CMK (cell line): ENCODE results near the gene ZNF394.

ENCODE experiments used
- DNase-seq: peaks from one replicate; pipeline ENCODE4 v3.0.0-alpha.2; 2010; ENCODE audit warnings: low read depth

Gene ZNF394

DNA sequence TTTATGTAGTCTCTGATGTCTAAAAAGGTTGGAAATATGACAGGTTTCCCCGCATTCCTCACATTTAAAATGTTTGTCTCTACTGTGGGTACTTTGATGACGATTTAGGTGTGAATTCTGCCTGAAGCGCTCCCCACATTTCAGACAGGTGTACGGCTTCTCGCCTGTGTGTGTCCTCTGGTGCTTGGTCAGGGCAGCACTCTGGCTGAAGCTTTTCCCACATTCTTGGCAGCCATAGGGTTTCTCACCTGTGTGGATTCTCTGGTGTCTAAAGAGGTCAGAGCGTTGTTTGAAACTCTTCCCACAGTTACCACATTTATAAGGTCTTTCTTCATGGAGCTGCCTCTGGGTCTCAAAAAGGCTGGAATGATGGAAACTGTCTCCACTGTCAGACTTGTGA is 6.3 kb downstream of the ZNF394 start:
- DNase-seq, result no peak

DNA sequence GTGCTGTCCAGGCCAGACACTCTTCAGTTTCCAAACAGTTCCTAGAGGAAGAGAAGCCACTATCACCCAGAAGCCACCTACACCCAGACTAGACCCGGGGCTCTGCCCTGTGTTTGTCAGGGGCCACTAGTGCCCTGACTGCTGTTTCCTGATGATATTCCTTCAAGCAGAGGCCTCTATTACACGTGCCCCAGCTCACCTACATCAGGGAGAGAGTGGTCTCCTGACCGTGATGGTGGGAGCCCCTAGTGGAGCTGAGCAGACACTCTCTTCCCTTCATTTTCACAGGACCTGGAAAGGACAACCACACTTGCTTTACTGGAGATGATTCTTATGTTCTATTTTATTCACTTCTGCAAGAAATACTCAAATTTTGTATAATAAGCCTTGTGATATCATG is 9.2 kb downstream of the ZNF394 start:
- no peak for DNase-seq

DNA sequence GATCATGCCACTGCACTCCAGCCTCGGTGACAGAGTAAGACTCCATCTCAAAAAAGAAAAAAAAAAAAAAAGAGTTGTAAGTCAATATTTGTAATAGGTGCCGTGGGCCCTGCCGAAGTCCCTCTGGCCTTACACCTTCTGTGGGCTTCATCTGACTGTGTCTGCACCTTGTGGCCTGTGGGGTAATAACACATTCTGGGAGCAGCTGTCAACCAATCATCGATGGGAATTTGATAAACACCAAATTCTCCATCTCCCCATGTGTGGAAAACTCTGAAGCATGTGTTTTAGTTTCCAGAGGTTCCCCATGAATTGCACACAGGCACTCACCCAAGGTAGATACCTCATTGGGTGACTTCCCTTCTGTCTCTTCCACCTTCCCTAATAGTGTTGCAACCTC is 10.8 kb downstream of the ZNF394 start:
- DNase-seq, result no peak

DNA sequence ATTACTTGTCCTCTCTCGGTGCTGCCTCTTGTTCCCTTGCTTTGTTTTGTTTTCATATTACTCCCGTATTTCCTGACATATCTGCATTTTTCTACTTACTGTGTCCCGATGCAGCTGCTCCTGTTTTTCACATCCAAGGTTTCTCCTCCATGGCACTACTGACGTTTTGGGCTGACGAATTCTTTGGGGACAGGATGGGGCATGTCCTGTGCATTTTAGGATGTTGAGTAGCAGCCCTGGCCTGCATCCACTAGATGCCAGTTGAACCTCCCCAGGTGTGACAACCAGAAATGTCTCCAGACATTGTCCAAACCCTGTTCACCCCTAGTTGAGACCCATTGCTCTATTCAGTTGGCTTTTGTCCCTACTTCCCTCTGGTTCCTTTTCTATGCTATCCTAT is 15.0 kb downstream of the ZNF394 start:
- DNase-seq, result no peak

DNA sequence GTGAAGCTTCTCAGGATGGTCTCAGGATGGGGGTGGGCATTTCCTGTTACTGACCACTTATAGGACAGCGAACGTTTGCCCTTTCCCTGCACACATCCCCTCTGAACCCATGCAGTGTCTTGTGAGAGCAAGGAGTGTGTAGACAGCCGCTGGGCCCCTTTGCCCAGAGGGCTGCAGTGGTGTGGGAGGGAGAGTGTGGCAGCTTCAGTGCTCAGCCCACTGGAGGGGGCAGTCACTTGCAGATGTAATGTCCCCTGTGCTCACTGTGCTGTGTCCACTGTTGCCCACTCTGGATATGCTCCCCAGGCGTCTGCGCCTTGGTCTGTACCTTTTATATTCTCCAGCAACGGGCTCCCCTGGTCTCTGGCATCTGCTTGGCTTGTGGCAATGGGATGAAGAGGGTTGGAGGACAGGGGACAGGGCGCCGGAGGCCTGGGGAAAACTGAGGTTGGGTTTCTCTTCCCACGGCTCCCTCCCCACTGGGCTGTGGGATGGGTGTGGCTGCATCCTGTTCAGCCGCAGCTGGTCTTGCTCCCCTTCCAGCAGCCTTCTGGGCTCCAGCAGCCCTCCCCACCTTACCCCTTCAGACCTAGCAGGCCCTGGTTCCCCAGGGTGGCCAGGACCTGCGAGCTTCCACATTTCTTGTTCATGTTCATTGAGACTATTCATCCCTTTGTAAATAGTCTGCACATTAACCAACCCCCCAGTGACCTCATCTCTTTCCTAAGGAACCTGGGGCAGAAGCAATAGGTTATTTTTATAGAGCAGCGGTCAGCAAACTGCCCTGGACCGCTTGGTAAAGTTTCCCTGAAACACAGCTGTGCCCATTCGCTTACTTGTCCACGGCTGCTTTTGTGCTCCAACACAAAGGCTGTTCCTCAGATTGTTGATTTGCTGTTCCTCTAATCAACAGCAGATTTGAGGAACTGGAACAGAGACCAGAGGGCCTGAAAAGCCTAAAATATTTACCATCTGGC is 21.3 kb downstream of the ZNF394 start:
- no peak for DNase-seq

DNA sequence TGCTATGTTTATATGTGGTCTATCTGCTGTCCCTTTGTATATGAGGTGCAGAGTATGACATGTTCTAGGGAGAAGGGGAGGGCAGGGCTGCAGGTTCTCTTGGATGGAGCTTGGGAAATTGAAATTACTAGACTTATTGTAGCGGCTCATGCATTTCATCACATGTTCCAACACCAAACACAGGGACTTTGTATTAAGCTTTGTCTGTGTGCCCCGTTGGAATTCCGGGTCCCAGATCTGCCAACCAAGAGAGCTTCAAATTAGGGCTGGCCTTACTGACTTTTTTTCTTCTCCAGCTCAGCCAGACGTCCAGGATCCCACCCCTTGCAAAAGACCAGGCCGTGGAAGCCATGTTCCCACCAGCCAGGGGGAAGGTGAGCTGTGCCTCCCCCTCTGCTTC is 24.0 kb downstream of the ZNF394 start:
- no peak for DNase-seq

DNA sequence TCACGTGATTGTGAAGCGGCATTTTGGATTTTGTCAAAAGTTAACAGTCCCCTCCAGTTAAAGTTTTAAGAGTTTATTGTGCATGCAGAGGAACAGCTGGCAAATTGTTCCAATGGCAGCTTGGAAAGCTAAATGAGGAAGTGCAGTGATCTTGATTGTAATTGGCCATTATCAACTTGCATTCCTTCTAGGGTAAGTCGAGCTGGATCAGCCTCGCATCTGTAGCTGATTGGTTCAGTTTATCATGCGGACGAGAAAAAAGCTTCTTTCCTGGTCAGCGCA is 26.8 kb downstream of the ZNF394 start:
- DNase-seq, result peak; percentile 31

DNA sequence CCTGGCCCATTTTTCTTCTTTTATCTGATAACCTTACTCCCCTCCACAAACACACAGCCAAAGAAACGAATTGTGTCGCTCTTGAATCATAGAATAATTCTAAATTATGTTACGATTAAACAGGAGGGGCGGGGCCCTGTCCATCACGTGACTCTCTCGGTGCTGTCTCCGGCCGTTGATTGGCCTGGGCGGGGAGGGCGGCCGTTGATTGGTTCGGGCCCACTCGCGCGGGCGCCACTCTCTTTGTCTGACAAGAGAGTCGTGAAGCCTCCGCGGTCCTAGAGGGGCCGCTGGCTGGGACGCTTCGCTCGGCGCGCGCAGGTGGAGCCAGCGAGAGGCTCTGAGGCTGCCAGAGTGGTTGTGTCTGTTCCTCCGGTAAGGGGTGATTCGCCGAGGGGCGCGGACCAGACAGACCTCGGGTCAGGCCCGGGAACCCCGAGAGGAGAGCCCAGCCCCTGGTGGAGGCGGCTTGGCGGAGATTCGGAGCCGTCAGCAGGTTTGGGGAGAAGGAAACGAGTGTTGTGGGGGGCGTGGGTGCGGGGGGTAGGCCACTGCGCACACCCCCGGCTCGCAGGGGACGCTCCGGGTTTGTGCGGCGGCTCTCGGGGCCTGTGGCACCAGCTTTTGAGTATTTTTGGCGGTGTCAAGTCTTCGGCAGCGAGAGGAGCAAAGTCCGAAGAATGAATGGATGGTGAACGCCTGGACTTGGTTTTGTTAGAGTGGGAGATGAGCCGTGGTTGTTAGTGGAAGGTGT is 27.3 kb downstream of the ZNF394 start, which contains the start of gene ZNF789:
Gene ZNF789 (plus strand): TSS at position 330 of the 754 bp plus-strand sequence. CDS start 3,567 bp downstream, outside the sequence.
- DNase-seq, result peak; percentile 95

DNA sequence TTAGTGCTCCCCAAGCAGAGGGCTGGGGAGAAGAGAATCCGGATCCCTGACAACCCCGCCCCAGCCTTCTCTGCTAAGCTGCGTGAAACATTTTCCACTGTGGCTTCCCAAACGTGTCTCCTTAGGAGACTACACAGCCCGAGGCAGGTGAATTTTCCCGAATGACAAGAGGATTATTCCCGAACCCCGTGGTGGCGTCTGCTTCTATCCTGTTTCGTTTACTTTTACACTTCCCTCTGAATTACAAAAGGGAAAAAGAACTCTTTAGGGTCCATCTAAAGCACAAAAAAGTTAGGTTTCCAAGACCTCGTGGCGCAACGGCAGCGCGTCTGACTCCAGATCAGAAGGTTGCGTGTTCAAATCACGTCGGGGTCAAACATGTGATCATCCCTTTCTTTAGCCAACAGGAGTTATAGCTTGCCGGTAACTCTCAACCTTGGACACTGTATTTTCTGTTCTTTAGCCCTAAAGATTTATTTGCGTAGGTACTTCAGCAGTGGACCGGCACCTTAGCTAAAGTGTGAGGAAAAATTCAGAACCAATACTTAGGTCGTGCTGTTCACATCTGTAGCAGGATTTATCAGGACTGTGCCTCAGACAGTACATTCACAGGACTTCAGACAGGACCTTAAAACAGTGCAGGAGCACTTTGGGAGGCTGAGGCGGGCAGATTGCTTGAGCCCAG is 30.6 kb downstream of the ZNF394 start:
- DNase-seq, result no peak

DNA sequence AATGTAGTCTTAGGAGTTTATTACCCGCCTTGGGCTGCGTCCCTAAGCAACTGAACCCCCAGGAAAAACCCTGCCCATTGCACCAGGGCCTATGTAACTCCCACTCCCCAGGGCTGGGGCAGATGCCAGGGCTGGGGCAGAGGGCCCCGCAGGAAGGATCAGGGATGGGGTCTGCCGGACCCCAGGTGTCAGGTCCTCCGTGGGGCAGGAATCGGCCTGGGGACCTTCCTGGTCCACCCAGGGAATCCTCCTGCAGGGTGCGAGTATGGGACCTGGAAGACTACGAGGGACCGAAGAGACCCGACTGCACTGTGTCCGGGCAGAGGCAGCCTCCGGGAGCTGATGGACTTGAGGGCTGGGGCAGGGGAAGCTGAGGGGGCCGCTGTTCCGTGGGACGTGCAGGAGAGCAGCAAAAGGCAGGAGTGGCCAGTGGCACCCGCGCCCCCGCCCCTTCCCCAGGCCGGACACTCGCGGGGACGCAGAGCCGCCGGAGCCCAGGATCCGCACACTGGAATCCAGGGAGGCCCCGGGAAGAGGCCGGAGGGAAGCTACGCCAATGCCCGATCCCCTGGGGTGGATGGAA is 31.7 kb downstream of the ZNF394 start:
- no peak for DNase-seq

DNA sequence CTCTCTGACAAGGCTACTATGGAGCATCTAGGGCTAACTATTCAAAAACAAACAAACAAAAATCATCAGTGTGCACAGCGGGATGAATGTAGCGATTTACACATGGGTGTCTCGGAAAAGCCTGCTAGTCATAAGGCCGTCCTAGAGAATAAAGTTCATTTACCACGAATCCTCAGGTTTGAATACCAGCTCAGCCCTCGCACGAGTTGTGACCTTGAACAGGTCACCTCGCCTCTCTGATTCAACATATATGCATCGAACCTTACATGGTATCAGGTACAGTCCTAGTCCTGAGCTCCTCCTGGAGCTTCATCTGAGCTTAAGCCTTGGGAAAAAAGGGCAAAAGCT is 34.7 kb downstream of the ZNF394 start:
- DNase-seq, result no peak

DNA sequence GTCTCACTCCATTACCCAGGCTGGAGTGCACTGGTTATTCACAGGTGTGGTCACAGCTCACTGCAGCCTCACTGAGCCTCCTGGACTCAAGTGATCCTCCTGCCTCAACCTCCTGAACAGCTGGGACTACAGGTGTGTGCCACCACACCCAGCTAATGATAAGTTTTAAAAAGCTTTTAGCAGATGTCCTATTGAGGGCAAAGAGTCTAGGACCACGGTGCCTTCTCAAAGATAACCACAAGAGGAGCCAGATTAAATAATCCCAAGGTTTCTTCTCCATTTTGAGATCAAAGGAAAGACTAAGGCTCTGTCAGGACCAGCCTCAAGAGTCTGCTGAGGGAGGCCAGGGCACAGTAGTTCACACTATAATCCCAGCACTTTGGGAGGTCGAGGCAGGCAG is 38.9 kb downstream of the ZNF394 start:
- DNase-seq, result no peak

DNA sequence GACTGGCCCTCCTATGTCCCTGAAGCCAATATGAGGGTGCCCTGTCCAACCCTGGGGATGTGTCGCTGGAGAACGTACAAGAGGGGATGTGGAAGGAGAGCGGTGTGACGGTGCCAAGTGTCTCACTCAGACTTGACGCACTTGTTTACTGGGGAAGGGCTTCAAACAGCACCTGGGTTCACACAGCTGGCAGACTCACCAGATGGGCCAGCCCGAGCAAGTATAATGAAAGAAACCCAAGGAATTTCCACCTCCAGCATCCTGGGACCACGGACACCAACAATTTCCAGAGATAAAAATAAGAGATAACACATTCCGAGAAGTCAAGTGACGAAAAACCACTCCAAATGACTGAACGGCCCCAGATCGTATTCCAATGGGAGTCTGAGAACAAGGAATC is 39.4 kb downstream of the ZNF394 start:
- DNase-seq, result no peak

DNA sequence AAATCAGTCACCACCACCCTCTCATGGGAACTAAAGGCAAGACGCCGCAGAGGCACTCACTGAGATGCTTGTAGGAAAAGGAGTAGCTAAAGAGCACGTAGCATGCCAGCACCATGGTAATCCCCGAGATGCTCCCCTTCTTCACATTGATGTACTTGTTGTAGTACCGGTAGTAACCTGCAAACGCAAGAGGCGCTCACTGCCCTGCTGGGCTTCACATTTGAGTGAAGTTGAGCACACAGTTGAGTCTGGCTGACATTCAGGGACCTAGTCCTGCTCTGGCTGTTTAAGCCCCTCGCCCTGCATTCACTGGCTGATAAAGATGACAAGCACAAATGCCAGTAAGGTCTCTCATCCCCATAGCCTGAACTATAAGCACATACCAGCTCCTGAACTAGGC is 41.0 kb downstream of the ZNF394 start:
- no peak for DNase-seq

DNA sequence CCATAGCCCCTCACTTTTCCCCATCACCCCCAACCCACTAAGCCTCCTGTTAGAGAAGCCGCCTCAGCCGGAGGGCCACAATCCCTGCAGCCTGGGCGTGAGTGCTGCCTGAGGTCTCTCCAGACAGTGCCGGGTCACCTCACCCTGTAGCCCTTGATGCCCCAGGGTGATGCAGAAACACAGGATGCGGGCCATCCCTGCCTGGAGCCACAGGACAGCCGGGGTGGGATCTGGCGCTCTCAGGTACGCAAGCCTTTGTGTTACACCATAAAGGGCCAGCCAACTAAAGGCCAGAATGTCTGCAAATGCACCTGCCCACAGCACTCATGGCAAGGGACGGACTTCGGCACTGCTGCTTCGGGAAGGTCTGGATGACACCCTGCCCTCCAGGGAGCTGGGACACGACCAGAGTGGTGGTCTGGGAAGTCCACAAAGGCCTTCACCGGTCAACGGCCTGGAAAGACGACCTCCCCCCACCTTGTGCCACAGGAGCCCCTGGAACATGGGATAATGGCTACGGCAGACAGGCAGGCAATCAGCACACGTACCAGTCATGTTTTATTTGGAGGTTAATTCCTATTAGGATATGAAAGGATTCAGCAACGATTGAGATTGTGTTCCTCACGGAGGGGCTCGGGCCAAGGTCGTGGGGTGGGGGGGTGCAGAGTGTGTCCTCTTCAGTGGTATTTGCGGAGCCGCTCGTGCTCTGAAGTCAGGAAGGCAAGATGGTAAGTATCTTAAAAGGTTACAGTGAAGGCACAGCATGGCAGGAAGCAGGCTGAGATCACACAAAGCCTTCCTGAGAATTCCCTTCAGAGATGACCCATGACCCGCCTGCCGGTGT is 42.2 kb downstream of the ZNF394 start:
- no peak for DNase-seq

DNA sequence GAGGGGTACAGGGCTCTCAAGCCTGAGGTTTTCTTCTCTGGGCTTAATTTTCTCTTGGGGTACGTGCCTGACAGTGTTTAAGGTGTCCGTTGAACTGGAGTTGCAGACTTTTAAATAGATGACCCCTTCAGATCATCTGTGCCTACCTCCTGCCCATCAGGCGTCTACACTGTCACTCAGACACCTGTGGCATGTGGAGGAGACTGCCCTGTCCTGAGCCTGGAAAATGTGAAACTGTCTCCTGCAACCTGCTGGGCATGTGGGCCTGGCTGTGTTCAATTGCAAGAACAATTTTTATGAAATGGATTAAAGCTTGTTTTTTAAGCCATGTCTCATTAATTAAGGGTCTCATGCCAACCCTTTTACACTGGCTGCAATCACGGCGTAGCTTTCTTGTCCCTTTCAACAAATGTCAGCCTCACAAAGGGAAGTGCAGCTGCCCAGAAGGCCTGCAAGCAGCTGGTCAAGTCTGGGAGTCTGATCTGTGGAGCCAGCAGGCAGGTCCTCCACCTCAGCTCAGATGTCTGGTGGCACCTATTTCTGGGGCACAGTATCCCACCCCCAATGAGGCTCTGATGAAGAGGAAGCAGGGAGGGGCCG is 42.9 kb downstream of the ZNF394 start:
- no peak for DNase-seq

DNA sequence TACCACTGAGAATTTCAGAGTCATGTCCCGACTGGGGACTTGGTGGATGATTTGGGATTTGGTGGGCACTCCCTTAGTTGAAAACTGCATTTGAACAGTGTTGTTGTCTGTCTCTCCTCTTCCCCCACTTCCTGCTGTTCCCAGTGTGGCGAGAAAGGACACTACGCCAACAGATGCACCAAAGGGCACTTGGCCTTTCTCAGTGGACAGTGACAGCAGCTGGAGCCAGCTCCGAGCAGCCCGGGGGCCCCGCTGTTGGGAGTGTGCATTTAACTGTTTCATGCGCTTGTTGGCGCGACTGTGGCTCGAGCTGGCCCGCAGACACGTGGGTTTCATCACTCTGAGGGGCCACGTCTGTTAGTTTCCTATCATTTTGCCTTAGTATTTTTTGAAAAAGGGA is 43.8 kb downstream of the ZNF394 start:
- no peak for DNase-seq

DNA sequence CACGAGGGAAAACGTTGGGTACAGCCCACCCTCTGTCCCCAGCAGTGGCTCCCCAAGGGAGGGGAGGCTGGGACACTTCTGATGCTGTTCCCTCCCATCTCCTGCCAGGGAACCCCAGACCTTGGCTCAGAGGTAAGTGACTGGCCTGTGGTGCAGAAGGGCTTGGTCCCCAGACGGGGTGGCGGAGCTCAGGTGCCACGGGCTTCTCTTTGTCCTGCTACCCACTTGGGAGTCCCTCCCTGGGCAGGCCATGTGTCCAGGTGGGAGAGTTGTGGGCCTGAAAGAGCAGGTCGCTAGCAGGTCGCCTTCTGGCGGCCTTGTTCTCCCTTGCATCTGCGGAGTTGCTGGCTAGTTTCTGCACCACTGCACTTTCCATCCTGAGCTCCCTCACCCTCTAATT is 44.2 kb downstream of the ZNF394 start:
- no peak for DNase-seq

DNA sequence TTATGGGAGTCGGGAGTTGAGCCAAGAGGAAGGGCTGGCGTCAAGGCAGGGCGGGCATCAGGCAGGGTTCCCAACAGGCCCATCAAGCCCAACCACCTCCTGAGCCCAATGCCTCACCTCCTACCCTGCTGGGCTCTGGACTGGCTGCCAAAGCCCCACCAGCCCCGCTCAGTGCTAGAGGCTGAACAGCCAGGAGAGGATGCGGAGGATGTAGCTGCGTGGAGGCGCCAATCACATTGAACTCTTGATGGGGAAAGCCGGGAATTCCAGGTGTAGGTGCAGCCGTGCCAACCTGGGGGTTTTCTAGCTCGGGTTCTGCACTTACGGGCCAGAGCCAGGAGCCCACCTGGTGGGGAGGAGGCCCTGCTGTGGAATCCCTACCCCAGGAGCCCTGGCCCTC is 47.0 kb downstream of the ZNF394 start:
- no peak for DNase-seq

DNA sequence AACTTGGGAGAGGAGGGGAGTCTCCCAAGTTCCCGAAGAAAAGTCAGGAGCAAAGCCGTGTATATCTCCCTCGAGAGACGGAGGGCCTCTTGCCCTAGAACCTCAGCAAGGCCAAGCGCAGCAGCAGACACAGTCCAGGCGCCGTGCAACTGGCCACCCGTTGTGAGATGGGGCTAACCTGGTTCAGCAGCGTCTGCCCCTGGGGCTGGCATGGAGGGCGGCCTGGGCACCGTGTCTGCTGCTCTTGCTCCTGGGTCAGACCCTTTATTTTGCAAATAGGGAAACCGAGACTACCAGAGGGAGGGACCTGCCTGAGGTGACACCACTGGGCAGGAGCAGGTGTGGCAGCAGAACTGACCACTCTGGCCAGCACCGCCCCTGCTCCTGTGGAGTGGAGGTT is 47.5 kb downstream of the ZNF394 start:
- no peak for DNase-seq

DNA sequence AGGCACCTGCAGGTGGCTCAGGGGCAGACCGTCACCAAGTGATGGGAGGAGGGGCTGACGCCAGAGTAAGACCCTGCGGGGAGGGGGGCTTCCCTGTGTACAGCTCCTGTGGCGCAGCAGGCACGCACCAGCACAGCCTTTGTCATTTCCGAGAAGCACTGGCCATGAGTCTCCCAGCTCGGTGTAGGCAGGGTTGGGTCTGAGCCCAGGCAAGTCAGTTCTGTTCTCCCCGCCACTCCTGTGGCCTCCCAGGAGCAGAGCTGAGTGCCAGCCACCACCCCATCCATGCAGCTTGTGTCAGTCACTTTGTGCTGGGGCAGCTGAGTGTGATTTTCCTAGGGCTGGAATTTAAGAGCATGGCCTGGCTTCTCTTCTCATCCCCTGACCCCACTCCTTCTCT is 48.1 kb downstream of the ZNF394 start:
- no peak for DNase-seq
